ENCODE results near the gene NPAS3.

- TF ChIP-seq CTCF (conservative IDR thresholded peaks at IDR 0.05 in 1 of 2, IDR thresholded peaks at IDR 0.05 in 1 of 2; ENCODE audit: low read depth in 1 of 2, low read length in 2 of 2) (no peak), EZH2 (IDR thresholded peaks at IDR 0.05; ENCODE audit: low read length, missing control alignments) (peak; percentile 60)
Observed at GRCh38 chr14:33799705-33800570, 861.3 kb downstream of the NPAS3 start.
